ENCODE results near the gene ZMAT5.

ZMAT5 gene

DNA sequence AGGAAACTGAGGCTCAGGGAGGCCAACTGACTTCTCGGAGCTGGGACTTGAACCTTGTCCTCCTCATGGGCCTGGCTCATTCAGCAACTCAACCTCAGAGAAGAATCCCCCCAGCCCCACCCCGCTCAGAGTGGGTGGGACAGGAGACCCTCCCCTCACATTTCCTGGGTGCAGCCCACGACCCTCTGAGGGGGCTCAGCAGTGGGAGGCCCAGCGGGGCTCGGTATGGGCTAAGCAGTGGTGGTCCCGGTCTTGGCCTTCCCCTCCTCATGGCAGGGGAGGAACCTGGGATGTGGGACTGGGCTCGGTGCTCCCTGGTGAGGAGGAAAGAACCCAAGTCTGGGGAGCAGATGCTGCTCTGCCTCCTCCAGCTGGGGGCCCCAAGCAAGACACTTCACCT, 61.2 kb downstream of the ZMAT5 start:
- DNase-seq, result no peak

DNA sequence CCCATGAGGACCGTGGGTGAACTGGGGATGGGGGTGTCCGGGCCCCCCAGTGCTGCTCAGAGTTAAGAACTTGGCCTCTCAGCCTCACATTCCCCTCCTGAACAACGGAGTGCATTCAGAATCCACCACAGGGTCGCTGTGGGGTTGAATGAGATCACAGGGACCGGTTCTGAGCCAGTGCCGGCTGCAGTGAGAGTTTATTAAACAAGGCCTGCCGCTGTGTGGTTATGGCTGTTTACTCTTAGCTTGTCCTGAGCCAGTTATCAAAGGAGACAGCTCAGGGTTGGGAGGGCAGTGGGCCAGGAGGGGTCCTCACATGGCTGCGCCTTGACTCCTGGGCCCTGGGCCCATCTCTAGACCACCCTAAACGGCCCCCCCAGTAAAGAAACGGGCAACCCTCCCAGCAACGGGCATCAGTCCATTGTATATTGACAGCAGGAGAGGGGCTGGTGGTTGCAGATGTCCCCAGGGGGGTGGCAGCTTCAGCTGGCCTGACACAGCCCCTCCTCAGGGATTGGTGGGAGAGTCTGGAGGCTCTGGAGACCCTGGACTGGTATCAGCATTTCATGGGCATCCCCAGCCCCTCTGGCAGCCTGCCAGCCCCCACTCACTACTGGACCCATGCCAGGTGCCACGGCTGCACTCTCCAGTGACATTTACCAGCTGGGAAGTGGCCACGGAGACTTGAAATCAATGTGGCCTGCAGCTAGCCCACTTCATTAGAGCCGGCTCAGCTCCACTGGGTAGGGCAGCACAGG, 62.1 kb downstream of the ZMAT5 start:
- DNase-seq, result no peak

DNA sequence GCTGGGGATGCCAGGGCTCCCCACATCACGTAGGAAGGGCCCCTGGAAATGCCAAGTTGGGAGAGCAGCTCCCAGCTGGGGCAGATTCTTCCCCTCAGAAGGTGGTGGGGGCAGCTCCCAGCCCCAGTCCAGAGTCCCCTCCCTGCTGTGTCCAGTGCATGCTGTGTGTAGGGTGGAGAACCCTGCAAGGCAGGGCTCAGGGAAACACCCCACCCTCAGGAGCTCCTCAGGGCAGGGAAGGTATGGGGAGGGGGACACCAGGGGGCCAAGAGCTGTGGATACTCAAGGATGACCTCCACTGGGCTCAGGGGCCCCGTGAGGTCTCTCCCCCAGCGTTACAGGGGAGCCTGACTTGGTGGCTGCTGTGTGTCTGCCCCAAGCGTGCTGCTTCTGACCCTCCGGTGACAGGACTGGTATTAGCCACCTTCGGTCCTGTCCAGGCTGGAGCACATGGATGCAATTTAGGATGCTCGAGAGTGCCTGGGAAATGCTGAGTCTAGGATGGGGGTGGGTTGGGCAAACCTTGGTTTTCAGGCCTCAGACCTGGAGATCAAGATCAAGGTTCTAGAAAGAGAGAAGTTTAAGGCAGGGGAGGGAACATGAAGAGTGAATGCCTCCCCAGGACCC, 63.1 kb downstream of the ZMAT5 start:
- no peak for DNase-seq

DNA sequence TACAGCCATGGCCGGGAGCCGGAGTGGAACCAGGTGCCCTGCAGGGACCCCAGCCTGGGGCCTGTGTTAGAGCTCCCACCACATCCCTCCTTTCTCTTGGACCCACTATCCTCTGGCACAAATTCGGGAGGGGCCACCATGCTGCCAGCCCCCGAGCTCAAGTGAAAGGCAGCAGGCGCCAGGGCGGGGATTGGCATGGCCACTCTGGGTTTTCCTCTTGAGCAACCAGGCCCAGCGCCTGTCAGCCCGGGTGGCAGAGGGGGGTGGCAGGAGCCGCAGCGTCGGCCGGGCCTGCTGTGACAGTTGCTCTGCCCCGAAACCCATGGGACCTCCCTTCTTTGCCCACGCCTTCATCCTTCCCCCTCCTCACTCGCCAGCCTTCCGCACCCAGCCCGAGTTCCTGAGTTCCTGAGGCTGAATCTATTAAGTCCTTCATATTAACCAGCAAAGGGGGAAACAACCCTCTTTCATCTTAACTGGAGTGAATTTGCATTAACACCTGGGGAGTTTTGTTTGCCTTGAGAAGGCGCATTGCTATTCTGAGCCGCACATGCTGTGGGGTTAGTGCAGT, 63.8 kb downstream of the ZMAT5 start:
- DNase-seq, result peak in 3 of 4 experiments; percentile 13 to 34 (median 13)

DNA sequence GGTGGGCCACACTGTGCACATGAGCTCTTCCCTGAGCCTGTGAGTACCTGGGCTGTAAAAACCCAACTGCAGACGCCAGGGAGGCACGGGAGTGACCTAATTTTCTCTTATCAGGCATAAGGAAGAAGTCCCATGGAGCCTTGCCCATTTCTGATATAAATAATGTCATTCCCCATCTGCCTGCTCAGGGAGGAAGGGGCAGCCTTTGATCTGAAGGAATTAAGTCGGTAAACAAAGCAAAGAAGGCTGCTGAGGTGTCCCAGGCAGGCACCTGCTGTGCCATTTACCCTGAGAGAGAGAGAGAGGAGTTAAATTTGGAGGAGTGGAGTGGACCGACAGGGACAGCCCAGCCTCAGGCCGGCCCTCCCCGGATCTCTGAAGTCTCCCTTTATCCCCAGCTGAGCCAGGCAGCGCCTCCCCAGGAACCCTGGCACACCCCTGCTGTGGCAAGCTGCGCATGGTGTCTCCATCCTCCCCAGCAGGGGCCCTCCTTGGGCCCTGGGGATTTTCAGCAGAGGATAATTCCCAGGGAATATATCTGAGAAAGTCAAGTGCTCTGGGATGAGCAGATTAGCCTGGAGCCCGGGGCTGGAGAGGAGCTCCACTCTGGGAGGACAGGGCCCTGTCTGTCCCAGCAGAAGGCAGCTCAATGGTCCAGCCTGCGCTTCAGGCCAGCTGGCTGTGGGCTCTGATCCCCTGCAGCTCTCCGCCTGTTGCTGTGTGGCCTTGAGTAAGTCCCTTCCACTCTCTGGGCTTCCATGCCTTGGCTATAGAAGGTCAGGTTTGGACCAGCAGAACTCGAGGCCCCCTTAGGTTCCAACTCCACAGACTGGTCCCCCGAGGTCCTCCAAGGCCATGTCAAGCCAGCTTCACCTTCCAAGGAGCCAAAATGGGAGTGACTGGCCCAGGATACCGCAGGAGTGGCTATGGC, 64.5 kb downstream of the ZMAT5 start:
- DNase-seq, result no peak

DNA sequence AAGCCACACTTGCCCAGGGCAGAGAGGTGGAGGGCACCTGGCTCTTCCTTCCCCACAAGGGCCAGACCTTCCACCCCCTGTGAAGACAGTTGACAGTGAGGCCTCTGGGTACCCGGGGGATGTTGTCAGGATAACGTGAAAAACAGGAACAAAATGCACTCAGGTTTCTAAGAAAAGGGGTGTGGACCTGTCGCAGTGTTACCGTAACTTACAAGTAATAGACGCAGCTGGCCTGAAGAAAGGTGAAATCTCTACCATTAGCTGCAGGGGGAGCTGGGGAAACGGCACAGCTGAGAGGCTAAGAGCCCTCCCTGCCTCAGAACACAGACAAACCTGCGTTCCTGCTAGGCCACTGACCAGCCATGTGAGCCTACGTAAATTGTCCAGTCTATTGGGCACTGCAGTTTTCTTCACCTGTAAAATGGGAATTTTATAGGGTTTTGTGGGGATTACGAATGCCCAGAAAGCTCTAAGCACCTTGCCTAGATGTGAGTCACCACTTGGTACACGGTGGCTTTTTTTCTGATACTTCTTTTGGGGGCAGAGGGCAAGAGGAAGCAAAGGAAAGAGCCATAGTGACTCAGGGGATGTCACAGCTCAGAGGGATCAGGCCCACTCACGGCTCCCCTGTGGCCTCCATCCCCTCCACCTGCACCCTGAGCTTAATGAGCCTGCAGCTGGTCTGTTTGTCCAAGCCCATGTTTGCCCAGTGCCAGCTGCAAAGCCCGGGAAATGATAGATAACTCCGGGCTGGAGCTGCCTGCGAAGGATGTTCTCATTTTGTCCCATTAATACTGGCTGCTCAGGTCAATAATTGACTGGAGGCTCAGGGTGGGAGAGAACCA, 65.4 kb downstream of the ZMAT5 start:
- DNase-seq, result no peak

DNA sequence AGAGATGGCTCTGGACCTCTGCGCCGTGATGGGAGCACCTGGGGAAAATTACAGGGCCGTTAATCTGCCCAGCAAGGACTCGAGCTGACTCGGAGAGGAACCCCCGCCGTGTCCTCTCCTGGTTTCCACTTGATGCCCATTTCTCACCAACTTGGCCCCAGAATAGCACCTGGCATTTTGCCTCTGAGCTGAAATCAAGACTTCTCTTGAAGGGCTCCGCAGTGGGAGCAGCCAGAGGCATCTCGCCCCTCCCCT, 66.0 kb downstream of the ZMAT5 start:
- no peak for DNase-seq

DNA sequence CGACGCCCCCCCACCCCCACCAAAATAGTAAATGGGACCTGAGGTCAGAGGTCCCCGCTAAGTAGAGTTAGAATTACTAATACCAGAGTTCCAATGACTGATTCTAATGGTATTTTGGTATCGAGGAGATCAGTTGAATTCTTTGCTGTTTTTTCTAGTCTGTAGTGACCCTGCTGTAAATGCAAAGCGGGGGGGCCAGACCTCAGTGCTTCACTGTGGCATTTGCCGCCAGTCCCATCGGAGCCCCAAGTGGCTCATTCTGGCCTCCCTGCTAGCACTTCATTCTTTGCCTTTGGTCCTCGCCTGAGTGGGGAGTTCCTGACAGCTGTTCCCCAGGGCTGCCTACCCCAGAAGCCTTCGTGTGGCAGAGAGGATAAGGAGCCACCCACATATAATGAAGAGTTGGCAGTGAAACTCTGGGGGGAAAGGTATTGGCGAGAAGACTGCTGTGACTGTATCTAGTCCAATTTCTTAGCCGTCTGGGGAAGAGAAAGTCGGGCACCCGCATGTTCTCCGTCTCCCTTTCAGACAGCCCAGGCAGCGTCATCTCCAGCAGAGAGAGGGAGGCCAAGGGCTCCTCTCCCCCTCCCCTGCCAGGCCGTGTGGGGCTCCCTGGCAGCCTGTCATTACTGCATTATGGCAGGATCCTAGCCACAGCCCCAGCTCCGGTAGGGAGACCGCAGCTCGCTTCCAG, 66.5 kb downstream of the ZMAT5 start:
- no peak for DNase-seq

DNA sequence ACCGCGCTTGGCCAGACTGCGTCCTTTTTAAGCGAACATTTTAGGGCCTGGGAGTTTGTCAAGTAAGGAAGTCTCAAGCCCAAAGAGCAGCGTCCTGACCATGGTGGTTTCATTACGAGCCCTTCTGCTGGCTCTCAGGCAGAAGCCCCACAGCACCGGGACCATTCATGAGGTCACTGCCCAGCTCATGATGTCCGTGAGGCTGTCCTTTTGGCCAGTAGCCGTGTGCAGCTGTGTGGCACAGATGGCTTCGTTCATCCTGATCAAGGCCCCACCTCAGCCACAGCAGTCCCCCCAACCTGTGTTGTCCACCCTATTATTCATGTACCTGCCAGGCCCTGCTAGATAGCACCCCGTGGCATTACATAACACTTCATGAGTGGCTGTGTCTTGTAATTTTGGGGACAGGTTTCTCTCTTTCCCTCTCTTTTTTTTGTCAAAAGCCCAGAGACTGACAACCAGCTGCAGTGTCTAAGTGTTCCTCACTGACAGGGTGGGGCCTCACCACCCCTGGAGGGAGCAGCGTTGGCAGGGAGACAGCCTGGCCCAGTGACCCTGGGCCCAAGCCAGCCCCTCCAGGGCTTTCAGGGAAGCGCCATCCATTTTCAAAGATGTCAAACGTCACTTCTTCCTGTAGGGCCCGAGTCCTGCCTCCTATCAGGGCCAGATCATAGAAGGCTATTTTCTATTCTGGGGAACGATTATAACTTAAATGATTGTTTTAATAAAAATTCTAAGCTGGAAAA, 68.8 kb downstream of the ZMAT5 start:
- DNase-seq, result no peak

DNA sequence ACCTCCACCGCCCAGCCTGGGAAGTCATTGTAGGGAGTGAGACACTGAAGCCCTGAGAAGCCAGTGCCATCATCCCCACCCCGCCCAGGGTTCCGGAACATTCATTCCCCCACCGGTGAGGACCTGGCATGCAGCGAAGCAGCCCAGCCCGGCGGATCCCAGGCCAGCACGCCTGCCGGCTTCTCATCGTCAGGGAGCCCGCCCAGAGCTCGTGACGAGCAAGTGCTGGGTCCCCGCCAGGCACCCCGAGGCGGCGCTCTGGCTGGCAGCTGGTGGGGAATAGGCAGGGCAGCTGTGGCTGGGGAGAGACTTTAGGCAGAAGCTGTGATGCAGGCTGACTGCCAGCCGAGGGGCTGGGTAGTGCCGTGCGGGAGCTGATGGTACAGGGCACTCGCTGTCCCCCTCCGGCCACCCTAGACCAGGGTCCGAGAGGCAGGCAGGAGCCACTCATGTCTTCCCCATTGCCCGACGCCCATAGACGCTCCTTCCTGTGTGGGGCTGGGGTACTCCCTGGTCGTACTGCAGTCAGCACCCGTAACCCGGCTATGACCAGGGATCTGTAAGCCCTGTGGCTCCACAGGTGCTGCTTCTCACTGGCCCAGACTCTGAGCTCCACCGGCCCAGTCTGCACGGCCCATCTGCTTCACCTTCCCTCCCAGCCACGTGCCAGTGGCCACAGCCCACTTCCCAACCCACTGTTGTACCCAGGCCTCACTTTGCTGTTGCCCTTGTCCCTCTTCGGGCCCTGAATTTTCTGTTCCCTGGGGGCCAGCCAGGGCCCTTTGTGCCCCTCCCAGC, 71.5 kb downstream of the ZMAT5 start:
- no peak for DNase-seq

DNA sequence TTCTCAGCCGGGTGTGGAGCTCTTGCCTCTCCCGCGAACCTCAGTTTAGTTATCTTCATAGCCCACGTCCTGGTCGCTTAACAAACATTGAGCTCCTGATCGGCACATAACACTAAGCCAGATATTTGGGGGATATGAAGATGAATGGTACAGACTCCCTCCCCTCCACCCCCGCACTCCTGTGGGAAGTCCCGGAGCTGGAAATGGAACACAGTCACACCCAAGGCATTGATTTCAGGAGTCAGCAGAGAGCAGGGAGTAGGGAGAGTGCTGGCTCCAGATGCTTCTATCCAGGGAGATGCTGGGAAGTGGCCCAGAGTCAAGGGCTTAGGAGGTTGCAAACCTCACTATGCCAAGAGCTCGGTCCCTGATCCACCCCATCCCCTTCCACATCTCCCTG, 73.1 kb downstream of the ZMAT5 start:
- no peak for DNase-seq

DNA sequence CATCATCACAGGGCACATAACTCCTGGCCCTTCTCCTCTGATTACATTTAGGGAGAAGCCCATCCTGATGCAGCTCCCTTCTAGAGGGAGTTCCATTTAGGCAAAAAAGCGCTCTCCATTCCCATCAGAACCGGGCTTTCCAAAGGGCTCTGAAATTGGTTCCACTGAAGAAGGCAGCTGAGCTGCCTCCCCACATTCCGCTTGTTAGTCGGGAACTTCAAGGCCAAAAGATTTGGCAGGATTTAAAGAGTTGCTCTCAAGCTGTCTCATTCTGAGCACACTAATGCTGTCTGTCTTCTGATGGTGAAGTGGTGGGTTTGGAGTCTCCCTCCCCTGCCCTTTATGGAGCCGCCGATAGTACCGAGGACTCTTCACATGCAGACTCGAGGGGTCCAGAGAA, 73.6 kb downstream of the ZMAT5 start:
- DNase-seq, result no peak

DNA sequence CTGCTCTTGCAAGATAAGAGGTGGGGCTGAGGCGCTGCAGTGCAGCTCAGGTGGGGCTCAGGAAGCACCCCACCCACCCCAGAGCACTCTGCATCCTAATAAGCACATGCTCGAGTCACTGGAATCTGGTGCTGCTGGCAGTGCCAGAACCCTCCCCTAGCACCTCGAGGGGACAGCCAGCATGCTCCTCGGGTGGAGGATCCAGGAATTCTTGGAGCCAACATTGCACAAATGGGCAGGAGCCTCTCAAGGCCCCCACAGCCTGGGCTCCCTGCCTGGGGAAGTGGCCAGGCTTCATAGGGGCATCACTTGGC, 74.5 kb downstream of the ZMAT5 start:
- DNase-seq, result no peak

DNA sequence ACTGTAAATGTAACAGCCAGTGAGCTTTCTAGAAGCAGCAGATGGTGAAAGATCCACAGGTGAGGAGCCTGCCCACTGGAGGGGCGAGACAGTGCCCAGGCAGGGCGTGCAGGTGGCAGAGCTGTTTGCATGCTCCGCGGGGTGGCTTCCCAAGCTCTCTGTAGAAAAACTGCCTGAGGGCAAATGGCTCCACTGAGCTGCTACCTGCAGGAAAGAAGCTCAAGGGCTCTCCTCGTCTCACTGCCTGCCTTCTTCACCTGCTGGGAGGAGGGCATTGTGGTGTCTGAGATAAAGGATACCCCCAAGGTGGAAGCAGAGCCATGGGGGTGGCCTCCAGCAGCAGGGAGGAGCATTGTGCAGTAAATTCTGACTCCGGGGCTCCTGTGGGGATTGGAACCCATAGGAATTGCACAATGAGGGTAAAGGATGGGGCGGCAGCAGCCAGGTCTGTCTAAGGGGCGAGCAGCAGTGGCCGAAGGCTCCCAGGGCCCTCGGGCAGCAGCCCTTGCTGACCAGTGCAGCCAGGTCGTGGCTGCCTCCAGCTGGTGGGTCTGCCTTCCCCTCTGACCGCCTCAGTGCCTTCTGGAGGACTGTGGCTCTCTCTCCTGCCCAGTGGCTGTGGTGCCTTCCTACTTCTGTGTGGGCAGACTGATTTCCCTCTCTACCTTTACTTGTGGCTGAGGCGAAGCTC, 75.0 kb downstream of the ZMAT5 start:
- no peak for DNase-seq

DNA sequence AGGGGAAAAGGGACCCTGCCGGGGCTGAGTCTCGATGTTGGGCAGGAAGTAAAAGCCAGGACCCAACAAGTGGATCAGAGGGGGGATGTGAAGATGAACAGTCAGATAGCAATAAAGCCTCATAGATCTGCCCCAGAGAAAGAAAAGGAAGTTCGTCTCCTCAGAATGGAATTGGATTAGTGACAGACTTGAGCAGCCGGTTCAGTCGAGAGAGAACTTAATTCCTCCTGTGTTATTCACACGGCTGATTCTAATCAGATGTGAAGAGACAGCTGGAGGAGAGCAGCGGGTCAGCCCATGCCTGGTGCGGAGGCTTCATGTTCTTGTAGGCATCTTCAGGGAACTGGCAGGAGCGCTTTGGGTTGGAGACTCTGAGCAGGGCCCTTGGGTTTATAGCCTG, 76.3 kb downstream of the ZMAT5 start:
- no peak for DNase-seq

DNA sequence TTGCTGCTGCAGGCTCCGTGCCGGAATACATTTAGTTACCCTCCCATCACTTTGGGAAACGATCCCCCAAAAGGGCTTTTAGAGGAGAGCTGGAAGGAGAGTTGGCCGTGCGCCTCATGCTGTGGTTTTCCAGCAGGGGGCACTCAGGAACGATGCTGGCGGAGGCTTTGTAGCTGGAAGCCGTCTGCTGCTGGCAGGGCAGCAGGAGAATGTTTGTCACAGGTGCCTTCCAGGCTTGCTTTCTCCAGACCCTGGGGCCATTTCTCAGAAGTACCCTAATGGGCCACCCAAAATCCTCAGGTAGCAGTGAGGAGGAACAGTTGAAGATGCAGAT, 77.0 kb downstream of the ZMAT5 start:
- peak; percentile 37 to 66 (median 52) for DNase-seq

DNA sequence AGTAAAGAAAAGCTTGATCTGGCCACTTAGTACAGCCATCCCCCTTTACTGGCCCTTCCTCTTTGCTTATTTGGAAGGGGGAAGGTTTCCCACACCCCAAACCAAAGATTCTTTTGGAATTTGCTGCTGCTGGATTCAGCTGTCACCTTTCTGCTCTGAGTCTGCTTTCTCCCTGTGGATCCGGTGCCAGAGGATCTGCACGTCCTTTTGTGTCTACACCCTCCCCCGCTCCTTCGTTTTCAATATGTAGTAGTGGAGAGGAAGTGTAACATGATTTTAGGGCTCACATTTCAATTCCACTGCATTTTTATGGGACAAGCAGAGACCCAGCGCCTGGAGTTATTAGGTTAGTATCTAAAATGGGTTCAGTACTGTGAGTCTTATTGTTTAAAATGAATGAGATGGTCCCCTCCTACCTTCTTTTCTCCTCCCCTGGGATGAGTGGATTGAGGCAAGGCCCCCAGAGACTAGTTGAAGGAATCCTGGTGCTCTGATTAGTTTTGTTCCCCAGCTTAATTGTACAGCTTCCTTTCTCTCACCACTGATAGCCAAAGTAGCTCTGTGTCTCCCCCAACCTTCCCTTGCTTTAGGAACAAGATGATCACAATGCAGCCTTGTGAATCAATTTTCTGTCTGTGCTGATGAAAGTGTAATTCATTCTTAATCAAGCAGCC, 77.5 kb downstream of the ZMAT5 start:
- no peak for DNase-seq

DNA sequence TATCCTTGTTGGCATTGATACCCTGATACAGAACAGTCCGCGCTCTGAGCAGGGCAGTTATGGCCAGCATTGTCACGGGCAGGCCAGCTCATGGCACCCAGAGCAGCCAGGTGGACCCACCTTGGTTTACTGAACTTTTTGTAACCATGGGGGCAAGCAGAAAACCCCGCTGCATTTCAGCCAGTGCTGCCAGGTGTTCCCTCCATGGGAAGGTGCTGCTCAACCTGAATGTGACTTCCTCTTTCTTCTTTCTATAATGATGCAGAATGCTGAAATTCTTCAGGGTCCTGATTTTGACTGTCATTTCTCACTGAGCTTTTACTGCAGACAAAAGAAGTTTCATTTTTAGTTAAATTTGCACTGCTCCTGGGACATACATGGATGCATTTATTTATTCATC, 82.6 kb downstream of the ZMAT5 start:
- DNase-seq, result no peak

DNA sequence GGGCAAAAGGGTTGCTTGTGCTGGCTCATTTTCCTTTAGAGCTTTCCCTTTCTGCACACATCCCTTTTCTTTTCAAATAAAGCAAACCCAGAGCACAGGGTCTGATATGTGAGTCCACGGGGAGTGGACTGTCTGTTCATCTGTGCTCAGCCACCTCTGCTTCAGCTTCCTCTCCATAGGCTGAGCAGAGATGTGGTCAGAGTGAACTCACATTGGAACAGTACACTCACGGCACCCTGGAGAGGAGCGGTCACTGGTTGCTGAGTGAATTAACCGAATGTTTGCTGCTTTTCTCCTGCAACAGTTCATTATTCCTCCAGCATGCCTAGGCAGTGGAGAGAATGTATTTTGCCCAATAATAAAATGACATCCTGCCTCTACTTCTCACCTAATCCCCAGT, 83.3 kb downstream of the ZMAT5 start:
- no peak for DNase-seq

All from suppressor macrophage (primary cell).